ENCODE results near the gene ACLY. TPM values are rescaled to one million over a fixed set of nuclear protein-coding genes. Genes with fewer than 3 reads are reported as not detected.
"Not testable (repeated sequence)": the region's sequence is repeated elsewhere in the genome, so short reads cannot be mapped to it uniquely, and the experiment has no call there.

The ACLY gene
- polyA plus RNA-seq, 2 of the 4 experiments (the other 2 are of a cell fraction), result 355 to 376 TPM

DNA sequence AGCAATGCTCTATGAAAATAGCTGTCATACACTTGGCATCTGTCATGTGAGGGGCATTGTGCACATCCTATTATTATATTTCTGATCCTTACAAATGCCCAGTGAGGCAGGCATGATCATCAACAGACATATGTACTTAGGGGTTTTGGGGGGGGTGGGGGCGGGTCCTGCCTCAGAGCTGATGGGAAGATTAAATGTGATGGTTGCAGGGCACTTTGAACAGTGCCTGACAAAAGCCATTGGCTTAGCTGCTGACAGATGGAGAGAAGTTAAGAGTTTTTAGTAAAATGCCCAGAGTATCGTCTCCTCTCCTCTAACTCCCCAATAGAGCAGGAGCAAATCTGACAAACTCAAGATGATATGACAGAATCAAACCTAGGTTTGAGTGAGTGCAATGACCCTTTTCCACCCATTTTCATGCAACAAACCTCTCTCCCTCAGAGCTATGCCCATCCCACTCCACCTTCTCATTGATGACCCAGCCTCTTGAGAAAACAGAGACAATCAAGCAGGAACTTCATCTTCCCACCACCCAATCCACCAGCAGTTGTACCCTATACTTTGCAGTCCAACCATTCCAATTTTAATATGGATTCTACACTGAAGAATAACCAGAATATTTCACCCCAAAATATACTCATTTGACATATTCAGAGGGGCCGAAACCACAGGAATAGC, 58.4 kb downstream of the ACLY start (continued):
- TF ChIP-seq, protein P1, sequence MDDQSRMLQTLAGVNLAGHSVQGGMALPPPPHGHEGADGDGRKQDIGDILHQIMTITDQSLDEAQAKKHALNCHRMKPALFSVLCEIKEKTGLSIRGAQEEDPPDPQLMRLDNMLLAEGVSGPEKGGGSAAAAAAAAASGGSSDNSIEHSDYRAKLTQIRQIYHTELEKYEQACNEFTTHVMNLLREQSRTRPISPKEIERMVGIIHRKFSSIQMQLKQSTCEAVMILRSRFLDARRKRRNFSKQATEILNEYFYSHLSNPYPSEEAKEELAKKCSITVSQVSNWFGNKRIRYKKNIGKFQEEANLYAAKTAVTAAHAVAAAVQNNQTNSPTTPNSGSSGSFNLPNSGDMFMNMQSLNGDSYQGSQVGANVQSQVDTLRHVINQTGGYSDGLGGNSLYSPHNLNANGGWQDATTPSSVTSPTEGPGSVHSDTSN (IDR thresholded peaks at IDR 0.05), result no peak

DNA sequence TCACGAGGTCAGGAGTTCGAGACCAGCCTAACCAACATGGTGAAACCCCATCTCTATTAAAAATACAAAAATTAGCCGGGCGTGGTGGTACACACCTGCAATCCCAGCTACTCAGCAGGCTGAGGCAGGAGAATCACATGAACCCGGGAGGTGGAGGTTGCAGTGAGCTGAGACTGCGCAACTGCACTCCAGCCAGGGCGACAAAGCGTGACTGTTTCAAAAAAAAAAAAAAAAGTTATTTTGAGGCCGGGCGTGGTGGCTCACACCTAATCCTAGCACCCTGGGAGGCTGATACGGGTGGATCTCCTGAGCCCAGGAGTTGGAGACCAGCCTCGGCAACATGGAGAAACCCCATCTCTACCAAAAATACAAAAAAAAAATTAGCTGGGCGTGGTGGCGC, 67.4 kb downstream of the ACLY start:
- not testable (repeated sequence) for H3K27ac ChIP-seq; H3K4me2 ChIP-seq; FAIRE-seq; ATAC-seq; H3K4me3 ChIP-seq; H3K9me3 ChIP-seq; DNase-seq (ENCODE audit: low read depth in 1 of 2, low spot score in 1 of 2)
- CTCF ChIA-PET, result interaction anchor here (0.6 to 5.6 kb wide), 11 partner anchors 9 to 156 kb away, joined by 3 to 25 read pairs (median 4); partner anchors contain the start of genes JUP and P3H4
- peaks cover 11% of the 10 kb centered on the region; the same call in 2 of the 3 replicates for H3K4me1 ChIP-seq
- 92% methylated on average over 14 of the region's 14 CpGs for WGBS (ENCODE audit: missing lambda C conversion rate)
- POLR2A ChIA-PET, result interaction anchor here (0.6 to 1.3 kb wide), 3 partner anchors 13 to 64 kb away, joined by 3 to 5 read pairs (median 4); no protein-coding TSS in a partner anchor

DNA sequence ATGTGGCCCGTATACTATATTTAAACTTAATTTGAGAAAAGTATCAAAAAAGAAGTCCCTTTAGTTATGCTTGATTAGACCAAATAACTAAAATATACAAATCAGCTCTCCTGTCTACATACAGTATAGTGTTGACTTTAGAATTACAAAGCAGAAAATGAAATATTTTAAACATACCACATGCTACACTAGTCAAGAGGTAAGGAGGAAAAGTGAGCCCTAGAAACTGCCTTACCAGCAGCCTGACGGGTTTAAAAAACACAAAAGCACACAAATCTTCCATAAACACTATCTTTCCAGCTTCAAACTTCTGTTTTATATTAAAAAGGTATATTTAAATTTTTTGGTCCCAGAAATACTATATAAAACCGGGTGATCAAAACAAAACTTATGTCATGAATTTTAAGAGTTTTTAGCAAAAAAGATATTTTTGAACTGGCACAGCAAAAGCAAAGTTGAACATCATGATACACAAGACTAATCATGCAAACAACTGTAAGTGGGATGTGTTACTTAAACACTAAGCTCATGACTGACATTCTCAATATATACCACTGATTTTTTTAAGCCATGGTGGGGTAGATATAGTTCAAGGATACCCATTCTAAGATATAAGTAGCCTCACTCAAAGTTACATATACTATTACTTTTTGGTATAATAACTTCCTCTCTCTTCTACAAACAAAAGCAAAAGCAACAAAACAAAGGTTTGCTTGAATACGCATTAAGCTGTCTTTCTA, 69.3 kb downstream of the ACLY start:
- no peaks in the 10 kb centered on the region for H3K9me3 ChIP-seq
- peaks cover 12% of the 10 kb centered on the region; the same call in 2 of the 3 replicates for H3K4me1 ChIP-seq
- CTCF ChIA-PET, result interaction anchor here (1.3 to 5.6 kb wide), 5 partner anchors 15 to 153 kb away, joined by 3 to 25 read pairs (median 6); partner anchors contain the start of genes KLHL11 and P3H4
- POLR2A ChIA-PET, result interaction anchor here (0.8 to 1.3 kb wide), 3 partner anchors 15 to 17 kb away, joined by 3 to 4 read pairs (median 3); no protein-coding TSS in a partner anchor
- TF ChIP-seq MAZ (IDR thresholded peaks at IDR 0.05; ENCODE audit: borderline replicate concordance, low read depth, low read length), result no peak
- no peak for TF ChIP-seq CHD4 (IDR thresholded peaks at IDR 0.05; ENCODE audit: borderline replicate concordance)
- no peak for TF ChIP-seq HOXB13 (CRISPR knock-in tag; IDR thresholded peaks at IDR 0.05; ENCODE audit: low read depth)
- TF ChIP-seq, protein P2, sequence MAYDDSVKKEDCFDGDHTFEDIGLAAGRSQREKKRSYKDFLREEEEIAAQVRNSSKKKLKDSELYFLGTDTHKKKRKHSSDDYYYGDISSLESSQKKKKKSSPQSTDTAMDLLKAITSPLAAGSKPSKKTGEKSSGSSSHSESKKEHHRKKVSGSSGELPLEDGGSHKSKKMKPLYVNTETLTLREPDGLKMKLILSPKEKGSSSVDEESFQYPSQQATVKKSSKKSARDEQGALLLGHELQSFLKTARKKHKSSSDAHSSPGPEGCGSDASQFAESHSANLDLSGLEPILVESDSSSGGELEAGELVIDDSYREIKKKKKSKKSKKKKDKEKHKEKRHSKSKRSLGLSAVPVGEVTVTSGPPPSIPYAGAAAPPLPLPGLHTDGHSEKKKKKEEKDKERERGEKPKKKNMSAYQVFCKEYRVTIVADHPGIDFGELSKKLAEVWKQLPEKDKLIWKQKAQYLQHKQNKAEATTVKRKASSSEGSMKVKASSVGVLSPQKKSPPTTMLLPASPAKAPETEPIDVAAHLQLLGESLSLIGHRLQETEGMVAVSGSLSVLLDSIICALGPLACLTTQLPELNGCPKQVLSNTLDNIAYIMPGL (CRISPR knock-in tag; IDR thresholded peaks at IDR 0.05; ENCODE audit: borderline replicate concordance), result no peak
- TF ChIP-seq, protein P3, sequence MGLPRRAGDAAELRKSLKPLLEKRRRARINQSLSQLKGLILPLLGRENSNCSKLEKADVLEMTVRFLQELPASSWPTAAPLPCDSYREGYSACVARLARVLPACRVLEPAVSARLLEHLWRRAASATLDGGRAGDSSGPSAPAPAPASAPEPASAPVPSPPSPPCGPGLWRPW (IDR thresholded peaks at IDR 0.05), result no peak
- no peak for TF ChIP-seq POLR2AphosphoS2 (conservative IDR thresholded peaks at IDR 0.05; ENCODE audit: low read length)
- TF ChIP-seq MAFK (IDR thresholded peaks at IDR 0.05; ENCODE audit: partially characterized antibody), result no peak
- H3K4me2 ChIP-seq, result no peak overlapping the region
- no peak overlapping the region for H3K4me3 ChIP-seq
- ATAC-seq (no peak), FAIRE-seq (peak; percentile 46), DNase-seq (ENCODE audit: low read depth in 1 of 2, low spot score in 1 of 2) (no peak)
- 72% methylated on average over 4 of the region's 4 CpGs for WGBS (ENCODE audit: missing lambda C conversion rate)
- no peak overlapping the region for H3K27ac ChIP-seq

DNA sequence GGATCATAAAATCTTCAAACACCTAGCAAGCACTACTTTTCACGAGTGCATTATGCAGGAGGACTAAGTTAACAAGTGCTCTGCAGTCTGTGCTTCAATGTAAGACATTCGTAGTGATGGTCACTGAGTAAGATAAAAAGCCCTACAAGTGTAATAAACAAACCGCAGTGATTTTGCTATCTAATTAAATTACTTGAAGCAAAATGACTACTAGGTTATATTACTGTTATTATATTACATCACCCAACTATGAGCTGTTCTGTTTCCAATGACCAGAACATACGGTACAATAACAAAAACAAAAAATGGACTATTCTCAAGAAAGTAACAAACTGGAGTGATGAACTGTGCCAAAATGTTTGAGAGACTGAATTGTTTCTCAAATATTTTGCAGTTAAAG, 70.0 kb downstream of the ACLY start:
- Histone ChIP-seq H3K9me3 (no peaks in the 10 kb centered on the region), H3K27ac (no peak overlapping the region), H3K4me3 (no peak overlapping the region), H3K4me2 (no peak overlapping the region), H3K4me1 (peaks cover 12% of the 10 kb centered on the region; the same call in 2 of the 3 replicates)
- no peak for TF ChIP-seq CBX8 (IDR thresholded peaks at IDR 0.05)
- ATAC-seq (no peak), FAIRE-seq (no peak), DNase-seq (ENCODE audit: low read depth in 1 of 2, low spot score in 1 of 2) (no peak)
- WGBS (ENCODE audit: missing lambda C conversion rate), result 85% methylated on average over 4 of the region's 4 CpGs
- ChIA-PET CTCF (interaction anchor here (1.3 to 5.6 kb wide), 7 partner anchors 11 to 153 kb away, joined by 5 to 25 read pairs (median 6); partner anchors contain the start of genes JUP, KLHL10, KLHL11 and NT5C3B), POLR2A (interaction anchor here (0.8 kb wide), 1 partner anchor 160 kb away, joined by 3 read pairs; the partner anchor contains the start of gene EIF1)

DNA sequence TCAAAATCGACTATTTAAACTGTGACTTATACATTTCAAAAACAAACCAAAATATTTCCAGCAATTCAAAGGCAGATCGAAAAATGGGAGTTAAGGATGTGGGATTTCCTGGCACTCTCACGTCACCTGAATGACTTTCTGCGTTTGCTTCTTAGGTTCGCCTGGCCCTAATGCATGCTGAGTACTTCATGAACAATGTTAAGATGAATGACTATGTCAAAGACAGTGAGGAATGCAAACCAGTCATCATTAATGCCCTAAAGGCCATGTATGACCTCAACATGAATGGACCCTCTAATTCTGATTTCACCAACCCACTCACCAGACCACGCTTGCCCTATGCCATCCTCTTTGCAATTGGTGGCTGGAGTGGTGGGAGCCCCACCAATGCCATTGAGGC, 73.8 kb downstream of the ACLY start:
- Histone ChIP-seq H3K27ac (no peak overlapping the region), H3K4me3 (no peak overlapping the region), H3K9me3 (no peaks in the 10 kb centered on the region), H3K4me1 (peaks cover 9% of the 10 kb centered on the region; the same call in 2 of the 3 replicates), H3K4me2 (no peak overlapping the region)
- ChIA-PET CTCF (interaction anchor here (1.5 kb wide), 1 partner anchor 107 kb away, joined by 3 read pairs; no protein-coding TSS in a partner anchor), POLR2A (no interaction called here)
- FAIRE-seq, result no peak
- no peak for DNase-seq (ENCODE audit: low read depth in 1 of 2, low spot score in 1 of 2)
- WGBS (ENCODE audit: missing lambda C conversion rate), result 87% methylated on average over 6 of the region's 6 CpGs
- 0 out of 6 replicates have a peak, but pooled peaks of 1 of the 2 experiments have one; percentile 10 for ATAC-seq
- TF ChIP-seq HOXB13 (CRISPR knock-in tag; IDR thresholded peaks at IDR 0.05; ENCODE audit: low read depth), result no peak
- TF ChIP-seq, protein P3 (IDR thresholded peaks at IDR 0.05), result no peak
- no peak for TF ChIP-seq MYC (IDR thresholded peaks at IDR 0.05; ENCODE audit: borderline replicate concordance, low read length)
- TF ChIP-seq NR3C1 (IDR thresholded peaks at IDR 0.05), result no peak
- TF ChIP-seq, protein P4, sequence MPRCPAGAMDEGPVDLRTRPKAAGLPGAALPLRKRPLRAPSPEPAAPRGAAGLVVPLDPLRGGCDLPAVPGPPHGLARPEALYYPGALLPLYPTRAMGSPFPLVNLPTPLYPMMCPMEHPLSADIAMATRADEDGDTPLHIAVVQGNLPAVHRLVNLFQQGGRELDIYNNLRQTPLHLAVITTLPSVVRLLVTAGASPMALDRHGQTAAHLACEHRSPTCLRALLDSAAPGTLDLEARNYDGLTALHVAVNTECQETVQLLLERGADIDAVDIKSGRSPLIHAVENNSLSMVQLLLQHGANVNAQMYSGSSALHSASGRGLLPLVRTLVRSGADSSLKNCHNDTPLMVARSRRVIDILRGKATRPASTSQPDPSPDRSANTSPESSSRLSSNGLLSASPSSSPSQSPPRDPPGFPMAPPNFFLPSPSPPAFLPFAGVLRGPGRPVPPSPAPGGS (IDR thresholded peaks at IDR 0.05), result no peak
- no peak for TF ChIP-seq RCOR1 (IDR thresholded peaks at IDR 0.05; ENCODE audit: low read depth, low read length)
- TF ChIP-seq, protein P2 (CRISPR knock-in tag; IDR thresholded peaks at IDR 0.05; ENCODE audit: borderline replicate concordance), result no peak
- TF ChIP-seq CHD2 (IDR thresholded peaks at IDR 0.05; ENCODE audit: low read length, partially characterized antibody), result no peak
- TF ChIP-seq EHMT2 (IDR thresholded peaks at IDR 0.05; ENCODE audit: low read depth), result no peak
- no peak for TF ChIP-seq CEBPB (IDR thresholded peaks at IDR 0.05)
